Measurements from ENCODE around the gene PLD4.
"Not testable (repeated sequence)": the region's sequence is repeated elsewhere in the genome, so short reads cannot be mapped to it uniquely, and the experiment has no call there.

- not testable (repeated sequence) for TF ChIP-seq HMGXB4 (CRISPR knock-in tag; IDR thresholded peaks at IDR 0.05); CTCF (IDR thresholded peaks at IDR 0.05); MLX (CRISPR knock-in tag; IDR thresholded peaks at IDR 0.05); MAX (CRISPR knock-in tag; IDR thresholded peaks at IDR 0.05); ZNF425 (CRISPR knock-in tag; conservative IDR thresholded peaks at IDR 0.05); RELA (CRISPR knock-in tag; IDR thresholded peaks at IDR 0.05; ENCODE audit: borderline replicate concordance); IRF2 (CRISPR knock-in tag; IDR thresholded peaks at IDR 0.05; ENCODE audit: borderline replicate concordance, low read depth); ZNF263 (CRISPR knock-in tag; IDR thresholded peaks at IDR 0.05; ENCODE audit: low read depth); NR2C2 (CRISPR knock-in tag; IDR thresholded peaks at IDR 0.05); FOXP4 (CRISPR knock-in tag; IDR thresholded peaks at IDR 0.05); JUN (CRISPR knock-in tag; IDR thresholded peaks at IDR 0.05); SP1 (CRISPR knock-in tag; conservative IDR thresholded peaks at IDR 0.05)
These were observed 5.3 kb upstream of the PLD4 start for GRCh38 chr14:104919152-104919992.

Data from WTC11 (cell line).